HK-2 (cell line): Measurements from ENCODE around the gene CD4.
"Not testable (repeated sequence)": the region's sequence is repeated elsewhere in the genome, so short reads cannot be mapped to it uniquely, and the experiment has no call there.

ENCODE experiments used
- DNase-seq: peaks from one replicate; pipeline ENCODE4 v3.0.0-alpha.2; 2018; ENCODE audit not compliant: unreplicated experiment

Gene CD4

GRCh38 chr12:6868211-6869048, 79.1 kb downstream of the CD4 start:
- peak; percentile 20 for DNase-seq

- peak; percentile 84 for DNase-seq
These were observed 80.0 kb downstream of the CD4 start for GRCh38 chr12:6869049-6870021.

GRCh38 chr12:6870304-6870703, 81.0 kb downstream of the CD4 start:
- DNase-seq, result not testable (repeated sequence)
